Measurements from ENCODE around the gene CA11.

The CA11 gene

GRCh38 chr19:48627865-48628314, 18.1 kb downstream of the CA11 start:
- no peak for DNase-seq

GRCh38 chr19:48627201-48627864, 18.7 kb downstream of the CA11 start:
- DNase-seq, result no peak

GRCh38 chr19:48625891-48626327, 20.1 kb downstream of the CA11 start:
- no peak for DNase-seq

- no peak for DNase-seq
Measured at GRCh38 chr19:48624791-48625723, 20.9 kb downstream of the CA11 start.

- peak; percentile 87 for DNase-seq
Measured at GRCh38 chr19:48624067-48624594, 21.9 kb downstream of the CA11 start.

GRCh38 chr19:48623556-48624066, 22.4 kb downstream of the CA11 start:
- no peak for DNase-seq

GRCh38 chr19:48619692-48620585, 26.0 kb downstream of the CA11 start:
- DNase-seq, result no peak

- DNase-seq, result peak; percentile 94
Measured at GRCh38 chr19:48618916-48619691, 26.9 kb downstream of the CA11 start, which contains the start of the genes RPL18 and SPHK2. Gene RPL18 (minus strand): TSS chr19:48619178. CDS start chr19:48619143, 35 bp downstream. Gene SPHK2 (plus strand): TSS chr19:48619506. CDS start chr19:48620515, 1,009 bp downstream.

GRCh38 chr19:48618278-48618915, 27.6 kb downstream of the CA11 start:
- DNase-seq, result no peak

GRCh38 chr19:48617146-48617937, 28.6 kb downstream of the CA11 start:
- DNase-seq, result no peak

- no peak for DNase-seq
Measured at GRCh38 chr19:48616491-48617056, 29.4 kb downstream of the CA11 start.

- no peak for DNase-seq
Measured at GRCh38 chr19:48616041-48616436, 29.9 kb downstream of the CA11 start.

- DNase-seq, result no peak
Measured at GRCh38 chr19:48615231-48616040, 30.6 kb downstream of the CA11 start.

- DNase-seq, result no peak
Measured at GRCh38 chr19:48614436-48615230, 31.4 kb downstream of the CA11 start, which contains the start of gene FAM83E. Gene FAM83E (minus strand): TSS chr19:48615076. CDS start chr19:48613372, 1,704 bp downstream.

GRCh38 chr19:48613852-48614435, 32.0 kb downstream of the CA11 start:
- no peak for DNase-seq

- DNase-seq, result no peak
Measured at GRCh38 chr19:48613024-48613851, 32.7 kb downstream of the CA11 start.
